OCI-LY3 (cell line): ENCODE results near the gene SLC35E3.

Source experiments
- CTCF ChIP-seq: fragments of 200-600, 300-600 bp; sonication (generic); IDR thresholded peaks from 2 replicates; pipeline ENCODE4 v1.5.1; 2014; ENCODE audit warnings: antibody characterized with exemption, low read length, low read depth
- EZH2phosphoT487 ChIP-seq: fragments of 200-600 bp; shearing (Covaris generic); IDR thresholded peaks from 2 replicates; pipeline ENCODE4 v1.6.1; 2018; ENCODE audit warnings: antibody characterized with exemption, mixed run types, low read depth

GRCh38 chr12:68792952-68793351 is 47.0 kb downstream of the SLC35E3 start:
- peak; percentile 36 for TF ChIP-seq CTCF
- no peak for TF ChIP-seq EZH2phosphoT487
